ENCODE data around the gene B4GALT5.
"Not testable (repeated sequence)": the region's sequence is repeated elsewhere in the genome, so short reads cannot be mapped to it uniquely, and the experiment has no call there.

The B4GALT5 gene

DNA sequence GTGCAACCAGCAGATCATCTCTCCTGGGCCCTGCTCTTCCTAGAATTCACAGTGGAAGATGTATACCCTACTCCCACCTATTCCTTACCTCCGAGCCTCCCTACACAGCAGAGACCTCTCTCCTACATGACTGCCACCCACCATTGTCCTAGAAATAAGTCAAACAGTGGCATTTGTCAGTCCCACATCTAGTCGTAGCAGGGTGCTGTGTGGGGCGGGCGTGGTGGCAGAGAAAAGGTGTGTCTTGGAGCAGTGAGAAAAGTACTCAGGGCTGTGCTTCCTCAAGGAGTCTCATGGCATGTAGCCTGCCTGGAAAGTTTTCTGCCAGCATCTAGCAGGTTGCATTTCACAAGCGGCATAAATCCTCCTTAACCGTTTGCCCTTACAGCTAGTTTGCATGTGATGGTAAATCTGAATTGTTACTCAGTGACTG lies 86.3 kb downstream of the B4GALT5 start:
- Mint-ChIP-seq H3K27me3 (ENCODE audit: low read depth, poor library complexity) (peaks cover 6% of the 10 kb centered on the region), H3K36me3 (ENCODE audit: low read depth) (peaks cover 16% of the 10 kb centered on the region), H3K9me3 (peaks cover 28% of the 10 kb centered on the region), H3K4me3 (no peak overlapping the region), H3K4me1 (peaks cover 45% of the 10 kb centered on the region), H3K27ac (peak overlapping the region; percentile 21)
- TF ChIP-seq, protein P1, sequence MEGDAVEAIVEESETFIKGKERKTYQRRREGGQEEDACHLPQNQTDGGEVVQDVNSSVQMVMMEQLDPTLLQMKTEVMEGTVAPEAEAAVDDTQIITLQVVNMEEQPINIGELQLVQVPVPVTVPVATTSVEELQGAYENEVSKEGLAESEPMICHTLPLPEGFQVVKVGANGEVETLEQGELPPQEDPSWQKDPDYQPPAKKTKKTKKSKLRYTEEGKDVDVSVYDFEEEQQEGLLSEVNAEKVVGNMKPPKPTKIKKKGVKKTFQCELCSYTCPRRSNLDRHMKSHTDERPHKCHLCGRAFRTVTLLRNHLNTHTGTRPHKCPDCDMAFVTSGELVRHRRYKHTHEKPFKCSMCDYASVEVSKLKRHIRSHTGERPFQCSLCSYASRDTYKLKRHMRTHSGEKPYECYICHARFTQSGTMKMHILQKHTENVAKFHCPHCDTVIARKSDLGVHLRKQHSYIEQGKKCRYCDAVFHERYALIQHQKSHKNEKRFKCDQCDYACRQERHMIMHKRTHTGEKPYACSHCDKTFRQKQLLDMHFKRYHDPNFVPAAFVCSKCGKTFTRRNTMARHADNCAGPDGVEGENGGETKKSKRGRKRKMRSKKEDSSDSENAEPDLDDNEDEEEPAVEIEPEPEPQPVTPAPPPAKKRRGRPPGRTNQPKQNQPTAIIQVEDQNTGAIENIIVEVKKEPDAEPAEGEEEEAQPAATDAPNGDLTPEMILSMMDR (IDR thresholded peaks at IDR 0.05), result no peak
- no peak for DNase-seq

DNA sequence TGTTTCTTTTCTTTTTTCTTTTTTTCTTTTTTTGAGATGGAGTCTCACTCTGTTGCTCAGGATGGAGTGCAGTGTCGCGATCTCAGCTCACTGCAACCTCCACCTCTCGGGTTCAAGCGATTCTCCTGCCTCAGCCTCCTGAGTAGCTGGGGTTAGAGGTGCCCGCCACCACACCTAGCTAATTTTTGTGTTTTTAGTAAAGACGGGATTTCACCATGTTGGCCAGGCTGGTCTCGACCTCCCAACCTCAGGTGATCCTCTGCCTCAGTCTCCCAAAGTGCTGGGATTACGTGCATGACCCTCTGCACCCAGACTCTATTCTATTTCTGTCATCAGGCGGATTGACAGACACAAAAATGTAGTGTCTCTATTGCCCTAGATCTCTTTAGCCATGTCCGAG lies 88.7 kb downstream of the B4GALT5 start:
- Mint-ChIP-seq H3K36me3 (ENCODE audit: low read depth) (peaks cover 15% of the 10 kb centered on the region), H3K9me3 (peaks cover 43% of the 10 kb centered on the region), H3K4me1 (peaks cover 29% of the 10 kb centered on the region), H3K27ac (peak overlapping the region; percentile 25)
- not testable (repeated sequence) for H3K4me3 Mint-ChIP-seq; H3K27me3 Mint-ChIP-seq (ENCODE audit: low read depth, poor library complexity); DNase-seq

DNA sequence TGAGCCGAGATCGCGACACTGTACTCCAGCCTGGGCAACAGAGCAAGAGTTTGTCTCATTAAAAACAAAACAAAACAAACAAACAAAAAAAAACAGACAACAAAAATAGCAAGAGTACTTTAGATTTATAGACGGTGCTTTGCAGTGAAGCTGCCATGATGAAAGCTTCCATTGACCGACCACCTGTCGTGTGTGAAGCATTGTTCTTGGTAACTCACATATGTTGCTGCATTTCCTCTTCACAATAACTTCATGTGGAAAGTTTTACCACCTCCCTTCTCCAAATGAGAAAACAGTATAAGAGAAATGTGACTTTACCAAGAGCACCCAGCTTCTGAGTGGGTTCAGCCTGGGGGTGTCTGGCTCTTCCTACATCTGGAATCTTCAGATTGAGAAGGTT lies 89.4 kb downstream of the B4GALT5 start:
- H3K27me3 Mint-ChIP-seq (ENCODE audit: low read depth, poor library complexity), result peaks cover 6% of the 10 kb centered on the region
- no peak for DNase-seq
- H3K36me3 Mint-ChIP-seq (ENCODE audit: low read depth), result peaks cover 9% of the 10 kb centered on the region
- TF ChIP-seq, protein P1 (IDR thresholded peaks at IDR 0.05), result no peak
- no peak overlapping the region for H3K27ac Mint-ChIP-seq
- no peak overlapping the region for H3K4me3 Mint-ChIP-seq
- peaks cover 29% of the 10 kb centered on the region for H3K4me1 Mint-ChIP-seq
- peaks cover 37% of the 10 kb centered on the region for H3K9me3 Mint-ChIP-seq

DNA sequence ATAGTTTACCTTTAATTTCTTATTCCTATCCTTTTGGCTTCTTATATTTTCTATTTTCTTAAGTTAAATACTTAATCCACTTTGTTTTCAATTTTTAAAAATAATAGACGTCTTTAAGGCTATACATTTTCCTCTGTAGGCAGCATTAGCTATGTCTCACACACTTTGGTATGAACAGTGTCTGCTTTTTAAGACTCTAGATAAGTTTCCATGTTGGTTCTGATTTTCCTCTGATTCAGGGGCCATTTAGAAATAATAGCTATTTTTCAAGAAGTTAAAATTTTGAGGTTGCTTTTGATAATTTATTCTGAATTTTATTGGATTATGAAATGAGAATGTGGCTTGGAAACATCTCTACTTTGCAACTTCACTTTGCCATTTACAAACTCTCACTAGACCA lies 91.4 kb downstream of the B4GALT5 start:
- no peaks in the 10 kb centered on the region for H3K36me3 Mint-ChIP-seq (ENCODE audit: low read depth)
- TF ChIP-seq, protein P1 (IDR thresholded peaks at IDR 0.05), result no peak
- peaks cover 24% of the 10 kb centered on the region for H3K9me3 Mint-ChIP-seq
- no peak overlapping the region for H3K4me3 Mint-ChIP-seq
- no peak overlapping the region for H3K27ac Mint-ChIP-seq
- peaks cover 27% of the 10 kb centered on the region for H3K4me1 Mint-ChIP-seq
- H3K27me3 Mint-ChIP-seq (ENCODE audit: low read depth, poor library complexity), result peaks cover 5% of the 10 kb centered on the region
- DNase-seq, result no peak

DNA sequence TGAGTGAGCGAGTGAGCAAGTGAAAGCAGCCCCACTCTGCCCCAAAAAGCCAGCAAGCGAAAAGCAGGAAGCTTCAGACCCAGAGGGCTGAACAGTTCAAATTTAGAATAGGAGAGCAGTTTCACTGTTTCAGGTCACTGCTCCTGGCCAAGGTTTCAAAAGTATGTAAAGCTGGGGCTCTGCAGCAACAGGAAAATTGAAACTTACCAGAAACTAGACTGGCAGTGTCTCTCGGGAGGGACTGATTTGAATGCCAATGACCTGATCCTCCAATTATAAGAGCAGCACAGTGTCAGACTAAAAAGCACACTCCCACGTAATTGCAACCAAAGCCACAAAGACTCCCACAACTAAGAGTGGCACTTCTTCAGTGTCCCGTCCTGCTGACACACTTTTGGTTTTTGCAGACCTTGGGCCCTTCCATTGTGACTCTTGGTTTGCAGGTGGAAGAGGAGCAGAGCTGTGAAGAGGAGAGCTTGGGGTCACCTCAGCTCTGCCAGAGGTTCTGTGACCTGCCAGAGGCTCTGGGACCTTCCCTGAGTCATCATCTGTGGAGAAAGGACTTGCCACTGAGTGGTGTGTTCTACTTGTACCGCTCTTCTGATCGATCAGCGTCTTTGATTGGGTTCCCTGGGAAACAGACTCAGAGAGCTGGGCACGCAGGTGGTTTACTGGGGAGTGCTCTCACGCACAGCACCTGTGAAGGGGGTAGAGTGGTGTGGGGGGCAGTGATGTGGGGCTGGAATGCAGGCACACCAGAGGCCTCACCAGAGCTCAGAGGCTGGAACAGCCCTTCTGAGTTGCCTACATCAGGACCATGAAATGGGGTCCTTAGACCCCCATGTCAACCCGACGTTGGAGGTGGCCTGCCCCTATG lies 93.1 kb downstream of the B4GALT5 start:
- H3K36me3 Mint-ChIP-seq (ENCODE audit: low read depth), result no peaks in the 10 kb centered on the region
- peaks cover 11% of the 10 kb centered on the region for H3K4me1 Mint-ChIP-seq
- TF ChIP-seq, protein P1 (IDR thresholded peaks at IDR 0.05), result no peak
- no peak overlapping the region for H3K4me3 Mint-ChIP-seq
- no peak for DNase-seq
- peak overlapping the region; percentile 20 for H3K27ac Mint-ChIP-seq
- H3K9me3 Mint-ChIP-seq, result peaks cover 24% of the 10 kb centered on the region
- H3K27me3 Mint-ChIP-seq (ENCODE audit: low read depth, poor library complexity), result no peaks in the 10 kb centered on the region

DNA sequence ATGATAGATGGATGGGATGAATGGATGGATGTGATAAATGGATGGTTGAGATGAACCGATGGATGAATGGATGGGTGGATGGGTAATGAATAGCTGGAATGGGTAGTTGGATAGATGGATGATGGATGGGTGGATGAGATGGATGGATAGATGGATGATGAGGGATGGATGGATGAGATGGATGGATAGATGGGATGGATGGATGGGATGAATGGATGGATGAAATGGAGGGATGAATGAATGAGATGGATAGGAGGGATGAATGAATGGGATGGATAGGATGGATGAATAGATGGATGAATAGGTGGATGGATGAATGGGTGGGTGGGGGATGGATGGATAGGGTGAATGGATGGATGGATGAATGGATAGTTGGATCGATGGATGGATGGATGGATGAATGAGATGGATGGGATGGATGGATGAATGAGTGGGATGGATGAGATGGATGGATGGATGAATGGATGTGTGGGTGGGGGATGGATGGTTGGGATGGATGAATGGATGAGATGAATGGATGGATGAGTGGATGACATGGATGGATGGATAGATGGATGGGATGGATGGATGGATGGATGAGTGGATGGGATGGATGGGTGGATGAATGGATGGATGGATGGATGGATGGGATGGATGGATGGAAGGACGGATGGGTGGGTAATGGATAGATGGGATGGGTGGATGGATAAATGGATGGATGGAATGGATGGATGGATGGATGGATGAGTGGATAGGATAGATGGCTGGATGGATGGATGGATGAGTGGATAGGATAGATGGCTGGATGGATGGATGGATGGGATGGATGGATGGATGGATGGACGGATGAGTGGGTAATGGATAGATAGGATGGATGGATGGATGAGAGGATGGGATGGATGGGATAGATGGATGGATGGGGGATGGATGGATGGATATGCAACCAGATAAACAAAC lies 94.3 kb downstream of the B4GALT5 start:
- no peaks in the 10 kb centered on the region for H3K4me1 Mint-ChIP-seq
- H3K4me3 Mint-ChIP-seq, result no peak overlapping the region
- peaks cover 24% of the 10 kb centered on the region for H3K9me3 Mint-ChIP-seq
- H3K36me3 Mint-ChIP-seq (ENCODE audit: low read depth), result no peaks in the 10 kb centered on the region
- no peak overlapping the region for H3K27ac Mint-ChIP-seq
- TF ChIP-seq, protein P1 (IDR thresholded peaks at IDR 0.05), result no peak
- no peaks in the 10 kb centered on the region for H3K27me3 Mint-ChIP-seq (ENCODE audit: low read depth, poor library complexity)
- no peak for DNase-seq
